Nephron progenitor cell (in vitro differentiated cells): Measurements from ENCODE around the gene PAGE1.

Source experiments
- DNase-seq: peaks from one replicate; pipeline ENCODE4 v3.0.0; 2021
- H3K27ac Mint-ChIP-seq: 2 replicates; pipeline ENCODE4 v1.8.0; 2021; ENCODE audit warnings: mild to moderate bottlenecking, moderate library complexity, mixed read lengths
- H3K27me3 Mint-ChIP-seq: 2 replicates; pipeline ENCODE4 v1.8.0; 2021; ENCODE audit warnings: mild to moderate bottlenecking, low read depth, mixed read lengths; ENCODE audit not compliant: poor library complexity
- H3K36me3 Mint-ChIP-seq: 2 replicates; pipeline ENCODE4 v1.8.0; 2021; ENCODE audit warnings: low read depth, mixed read lengths
- H3K4me1 Mint-ChIP-seq: 2 replicates; pipeline ENCODE4 v1.8.0; 2021; ENCODE audit warnings: mixed read lengths
- H3K4me3 Mint-ChIP-seq: 2 replicates; pipeline ENCODE4 v1.8.0; 2021; ENCODE audit warnings: mild to moderate bottlenecking, moderate library complexity, mixed read lengths
- H3K9me3 Mint-ChIP-seq: 2 replicates; pipeline ENCODE4 v1.8.0; 2021; ENCODE audit warnings: mild to moderate bottlenecking, moderate library complexity, mixed read lengths
- CTCF ChIP-seq: fragments of 200-600 bp; sonication (generic); IDR thresholded peaks from 2 replicates; pipeline ENCODE4 v1.5.0; 2021; ENCODE audit warnings: antibody characterized with exemption

The PAGE1 gene

GRCh38 chrX:49675075-49675719, 20.6 kb downstream of the PAGE1 start:
- no peaks in the 10 kb centered on the region for H3K27me3 Mint-ChIP-seq
- TF ChIP-seq CTCF, result no peak
- H3K4me3 Mint-ChIP-seq, result no peak overlapping the region
- no peaks in the 10 kb centered on the region for H3K36me3 Mint-ChIP-seq
- DNase-seq, result no peak
- no peak overlapping the region for H3K27ac Mint-ChIP-seq
- no peaks in the 10 kb centered on the region for H3K4me1 Mint-ChIP-seq
- H3K9me3 Mint-ChIP-seq, result peaks cover 46% of the 10 kb centered on the region

- Mint-ChIP-seq H3K27me3 (no peaks in the 10 kb centered on the region), H3K4me3 (no peak overlapping the region)
These were observed 22.4 kb downstream of the PAGE1 start for GRCh38 chrX:49673394-49673793.

GRCh38 chrX:49664824-49665223, 31.0 kb downstream of the PAGE1 start:
- Mint-ChIP-seq H3K9me3 (peaks cover 57% of the 10 kb centered on the region), H3K27ac (no peak overlapping the region), H3K27me3 (peaks cover 3% of the 10 kb centered on the region), H3K4me1 (no peaks in the 10 kb centered on the region), H3K36me3 (no peaks in the 10 kb centered on the region), H3K4me3 (no peak overlapping the region)
- TF ChIP-seq CTCF, result no peak
- DNase-seq, result no peak

More at GRCh38 chrX:49673394-49673793, 22.4 kb downstream of the PAGE1 start:
- H3K9me3 Mint-ChIP-seq, result peaks cover 41% of the 10 kb centered on the region
- H3K27ac Mint-ChIP-seq, result no peak overlapping the region
- no peak for DNase-seq
- TF ChIP-seq CTCF, result no peak
- H3K4me1 Mint-ChIP-seq, result no peaks in the 10 kb centered on the region
- H3K36me3 Mint-ChIP-seq, result no peaks in the 10 kb centered on the region

GRCh38 chrX:49661881-49662280, 33.9 kb downstream of the PAGE1 start:
- H3K36me3 Mint-ChIP-seq, result no peaks in the 10 kb centered on the region
- no peak for DNase-seq
- peaks cover 3% of the 10 kb centered on the region for H3K27me3 Mint-ChIP-seq
- no peak overlapping the region for H3K27ac Mint-ChIP-seq
- H3K9me3 Mint-ChIP-seq, result peaks cover 51% of the 10 kb centered on the region
- no peak for TF ChIP-seq CTCF
- H3K4me3 Mint-ChIP-seq, result no peak overlapping the region
- H3K4me1 Mint-ChIP-seq, result no peaks in the 10 kb centered on the region

- no peak overlapping the region for H3K27ac Mint-ChIP-seq
- no peak overlapping the region for H3K4me3 Mint-ChIP-seq
- peaks cover 6% of the 10 kb centered on the region for H3K27me3 Mint-ChIP-seq
- TF ChIP-seq CTCF, result no peak
- DNase-seq, result no peak
- H3K36me3 Mint-ChIP-seq, result no peaks in the 10 kb centered on the region
- H3K4me1 Mint-ChIP-seq, result no peaks in the 10 kb centered on the region
- H3K9me3 Mint-ChIP-seq, result peaks cover 57% of the 10 kb centered on the region
These were observed 36.0 kb downstream of the PAGE1 start for GRCh38 chrX:49659771-49660170.

GRCh38 chrX:49656533-49656932, 39.3 kb downstream of the PAGE1 start:
- Mint-ChIP-seq H3K27me3 (peaks cover 6% of the 10 kb centered on the region), H3K36me3 (no peaks in the 10 kb centered on the region), H3K4me1 (no peaks in the 10 kb centered on the region), H3K9me3 (peaks cover 52% of the 10 kb centered on the region), H3K27ac (no peak overlapping the region), H3K4me3 (no peak overlapping the region)
- TF ChIP-seq CTCF, result no peak
- DNase-seq, result no peak
